HCEC 1CT (cell line): Measurements from ENCODE around the gene OTOL1.
"Not testable (repeated sequence)": the region's sequence is repeated elsewhere in the genome, so short reads cannot be mapped to it uniquely, and the experiment has no call there.

ENCODE experiments used
- DNase-seq: peaks from one replicate; pipeline ENCODE4 v3.0.0-alpha.2; 2017

Gene OTOL1

GRCh38 chr3:161496508-161496907, at the start of gene OTOL1:
Gene OTOL1 (plus strand): TSS chr3:161496808. CDS start chr3:161496808, 0 bp downstream.
- DNase-seq = no peak

GRCh38 chr3:161449785-161450184, 46.8 kb upstream of the OTOL1 start:
- no peak for DNase-seq

GRCh38 chr3:161452179-161452578, 44.4 kb upstream of the OTOL1 start:
- no peak for DNase-seq

GRCh38 chr3:161454615-161455014, 42.0 kb upstream of the OTOL1 start:
- DNase-seq = no peak

GRCh38 chr3:161455962-161456361, 40.6 kb upstream of the OTOL1 start:
- no peak for DNase-seq

GRCh38 chr3:161462138-161462537, 34.5 kb upstream of the OTOL1 start:
- DNase-seq = no peak

GRCh38 chr3:161471211-161471610, 25.4 kb upstream of the OTOL1 start:
- no peak for DNase-seq

- DNase-seq = no peak
Observed at GRCh38 chr3:161474139-161474538, 22.5 kb upstream of the OTOL1 start.

- no peak for DNase-seq
Observed at GRCh38 chr3:161474741-161475140, 21.9 kb upstream of the OTOL1 start.

- no peak for DNase-seq
Observed at GRCh38 chr3:161475206-161475605, 21.4 kb upstream of the OTOL1 start.

- DNase-seq = peak; percentile 11
Observed at GRCh38 chr3:161475905-161476304, 20.7 kb upstream of the OTOL1 start.

GRCh38 chr3:161484226-161484625, 12.4 kb upstream of the OTOL1 start:
- DNase-seq = no peak

- DNase-seq = not testable (repeated sequence)
Observed at GRCh38 chr3:161488284-161488683, 8.3 kb upstream of the OTOL1 start.

GRCh38 chr3:161489395-161489794, 7.2 kb upstream of the OTOL1 start:
- DNase-seq = no peak

GRCh38 chr3:161490845-161491244, 5.8 kb upstream of the OTOL1 start:
- DNase-seq = not testable (repeated sequence)

GRCh38 chr3:161498259-161498921, 1.8 kb downstream of the OTOL1 start:
- no peak for DNase-seq

- peak; percentile 17 for DNase-seq
Observed at GRCh38 chr3:161500068-161500796, 3.6 kb downstream of the OTOL1 start.

GRCh38 chr3:161503271-161503670, 6.7 kb downstream of the OTOL1 start:
- DNase-seq = no peak

GRCh38 chr3:161508852-161509477, 12.4 kb downstream of the OTOL1 start:
- peak; percentile 3 for DNase-seq

- DNase-seq = no peak
Observed at GRCh38 chr3:161510510-161511260, 14.1 kb downstream of the OTOL1 start.

- DNase-seq = no peak
Observed at GRCh38 chr3:161523916-161524315, 27.3 kb downstream of the OTOL1 start.

GRCh38 chr3:161531930-161532329, 35.3 kb downstream of the OTOL1 start:
- DNase-seq = no peak

GRCh38 chr3:161540594-161540993, 44.0 kb downstream of the OTOL1 start:
- no peak for DNase-seq
